ENCODE measurements around the gene CLIC2. TPM values are rescaled to one million over a fixed set of nuclear protein-coding genes. Genes with fewer than 3 reads are reported as not detected.
"Not testable (repeated sequence)": the region's sequence is repeated elsewhere in the genome, so short reads cannot be mapped to it uniquely, and the experiment has no call there.

CLIC2 gene
- 7.3 and 12.8 TPM in 2 replicates for total RNA-seq

DNA sequence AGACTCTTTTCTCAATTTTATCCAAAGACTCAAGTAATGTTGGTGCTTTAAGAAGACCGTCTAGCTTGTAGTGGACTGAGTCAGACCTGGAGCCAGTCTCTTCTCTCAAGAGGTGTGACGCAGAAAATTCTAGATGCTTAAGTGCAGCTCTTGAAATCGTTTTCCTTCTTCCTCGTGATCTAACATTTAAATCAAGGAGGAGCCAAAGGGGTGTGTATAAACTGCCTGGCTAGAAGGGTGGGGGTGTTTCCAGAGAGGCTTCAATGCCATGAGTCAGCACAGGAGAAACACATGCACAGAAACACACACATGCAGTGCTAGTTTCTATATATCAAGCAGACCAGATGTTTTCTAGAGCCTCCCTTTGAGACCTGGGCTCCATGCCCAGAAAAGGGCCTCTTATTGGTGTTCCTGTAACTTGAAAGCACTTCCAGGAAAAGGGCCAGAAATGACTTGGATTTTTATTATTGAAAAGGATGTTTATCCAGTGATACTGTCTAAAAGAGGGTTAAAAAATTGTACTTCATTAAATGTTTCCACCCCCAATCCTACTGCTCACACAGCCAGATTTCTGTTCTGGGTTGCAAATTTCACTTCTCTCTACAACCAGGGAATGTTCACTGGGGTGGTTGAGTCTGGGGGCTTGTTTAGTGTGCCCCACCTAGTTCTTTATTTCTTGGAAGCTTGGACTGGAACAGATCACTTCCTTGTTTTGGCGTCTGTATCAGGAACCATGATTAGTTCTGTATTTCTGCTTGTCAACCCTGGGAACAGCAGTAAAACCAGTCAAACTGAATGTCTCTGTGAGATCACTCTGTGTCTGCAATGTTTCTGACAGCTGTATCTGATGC lies at the start of gene CLIC2:
Gene CLIC2 (minus strand): TSS at position 129 of the 851 bp plus-strand sequence. CDS start 187 bp downstream, outside the sequence.
- DNase-seq (ENCODE audit: low read depth, low spot score) = peak; percentile 43

GRCh38 chrX:155382529-155382967 lies 48.1 kb upstream of the CLIC2 start:
- not testable (repeated sequence) for DNase-seq (ENCODE audit: low read depth, low spot score)

DNA sequence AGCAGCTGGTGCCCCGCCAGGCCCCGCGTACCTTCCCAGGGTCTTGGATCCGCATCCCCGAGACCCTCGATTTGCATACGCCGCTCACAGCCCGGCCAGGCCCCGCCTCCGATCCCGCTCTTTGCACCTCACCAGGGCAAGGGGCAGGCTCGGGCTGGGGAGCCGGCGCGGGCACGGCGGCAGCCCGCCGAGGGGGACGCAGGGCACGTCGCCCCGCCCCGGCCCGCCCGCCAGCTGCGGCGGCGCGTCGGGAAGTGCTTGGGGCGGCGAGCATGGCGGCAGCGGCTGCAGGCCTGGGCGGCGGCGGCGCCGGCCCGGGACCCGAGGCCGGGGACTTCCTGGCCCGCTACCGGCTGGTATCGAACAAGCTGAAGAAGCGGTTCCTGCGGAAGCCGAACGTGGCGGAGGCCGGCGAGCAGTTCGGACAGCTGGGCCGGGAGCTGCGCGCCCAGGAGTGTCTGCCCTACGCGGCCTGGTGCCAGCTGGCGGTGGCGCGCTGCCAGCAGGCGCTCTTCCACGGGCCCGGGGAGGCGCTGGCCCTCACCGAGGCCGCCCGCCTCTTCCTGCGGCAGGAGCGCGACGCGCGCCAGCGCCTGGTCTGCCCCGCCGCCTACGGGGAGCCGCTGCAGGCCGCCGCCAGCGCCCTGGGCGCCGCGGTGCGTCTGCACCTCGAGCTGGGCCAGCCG lies 47.6 kb upstream of the CLIC2 start, which contains the start of gene F8A2:
Gene F8A2 (plus strand): TSS at position 253 of the 686 bp plus-strand sequence. CDS start 20 bp downstream, at position 273.
- not testable (repeated sequence) for DNase-seq (ENCODE audit: low read depth, low spot score)

DNA sequence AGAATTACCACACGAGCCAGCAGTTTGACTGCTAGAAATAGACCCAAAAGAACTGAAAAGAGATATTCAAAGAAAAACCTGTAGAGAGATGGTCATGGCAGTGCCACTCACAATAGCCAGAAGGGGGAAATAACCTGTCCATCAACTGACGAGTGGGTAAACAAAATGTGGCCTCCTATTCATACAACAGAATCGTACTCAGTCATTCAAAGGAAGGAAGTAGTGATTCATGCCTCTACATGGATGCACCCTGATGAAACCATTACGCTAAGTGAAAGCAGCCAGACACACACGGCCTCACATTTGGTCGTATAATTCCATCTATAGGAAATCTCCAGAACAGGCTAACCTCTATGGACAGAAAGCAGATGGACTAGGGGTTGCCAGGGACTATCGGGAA lies 45.4 kb upstream of the CLIC2 start:
- not testable (repeated sequence) for DNase-seq (ENCODE audit: low read depth, low spot score)

- not testable (repeated sequence) for DNase-seq (ENCODE audit: low read depth, low spot score)
Observed at GRCh38 chrX:155373777-155374458, 39.5 kb upstream of the CLIC2 start.

GRCh38 chrX:155363712-155364111 lies 29.3 kb upstream of the CLIC2 start:
- DNase-seq (ENCODE audit: low read depth, low spot score) = not testable (repeated sequence)

GRCh38 chrX:155349448-155349847 lies 15.0 kb upstream of the CLIC2 start:
- DNase-seq (ENCODE audit: low read depth, low spot score) = not testable (repeated sequence)

DNA sequence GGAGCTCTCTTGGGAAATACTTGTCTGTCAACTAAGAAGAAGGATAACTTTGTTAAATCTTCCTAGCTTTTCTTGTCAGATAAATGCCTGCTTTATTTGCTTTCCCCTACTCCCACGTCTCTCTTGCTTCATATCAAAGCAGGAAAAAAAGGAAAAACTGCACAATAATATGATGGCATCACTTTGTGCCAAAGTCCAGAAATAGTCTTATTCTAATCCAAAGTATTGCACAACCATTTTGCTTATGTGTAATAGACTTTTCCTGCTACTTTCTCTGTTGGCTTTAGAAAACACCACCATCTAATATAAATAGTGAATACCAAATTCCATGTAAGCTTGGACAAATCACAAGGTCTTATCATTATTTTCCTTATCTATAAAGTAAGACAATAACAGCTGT lies 11.3 kb upstream of the CLIC2 start:
- DNase-seq (ENCODE audit: low read depth, low spot score) = not testable (repeated sequence)

- not testable (repeated sequence) for DNase-seq (ENCODE audit: low read depth, low spot score)
Observed at GRCh38 chrX:155335337-155335712, 911 bp upstream of the CLIC2 start.

DNA sequence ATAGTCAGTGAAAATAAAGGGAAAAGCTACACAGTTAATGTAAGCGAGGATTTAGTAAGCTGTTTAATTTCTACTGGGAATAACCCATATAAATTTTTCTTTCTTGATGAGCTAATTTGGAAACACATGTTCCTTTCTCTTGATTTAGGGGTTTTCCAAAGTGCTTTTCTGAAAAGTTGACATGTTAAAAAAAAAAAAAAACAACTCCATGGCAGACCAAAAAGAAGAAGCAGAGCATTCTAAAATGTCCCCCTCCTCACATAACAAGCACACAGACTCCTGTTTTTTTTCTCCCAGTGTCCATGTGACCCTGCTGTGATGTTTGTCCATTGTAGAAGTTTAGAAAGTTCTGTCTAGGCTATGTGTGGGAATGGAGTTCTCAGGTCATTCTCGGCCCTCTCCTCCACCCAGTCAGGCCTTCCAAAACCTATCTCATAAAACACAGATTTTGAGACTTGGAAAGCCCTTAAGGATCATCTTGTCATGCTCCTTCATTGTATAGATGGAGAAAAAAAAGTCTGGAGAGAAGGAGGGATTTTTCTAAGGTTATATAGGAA lies 792 bp downstream of the CLIC2 start:
- DNase-seq (ENCODE audit: low read depth, low spot score) = no peak

DNA sequence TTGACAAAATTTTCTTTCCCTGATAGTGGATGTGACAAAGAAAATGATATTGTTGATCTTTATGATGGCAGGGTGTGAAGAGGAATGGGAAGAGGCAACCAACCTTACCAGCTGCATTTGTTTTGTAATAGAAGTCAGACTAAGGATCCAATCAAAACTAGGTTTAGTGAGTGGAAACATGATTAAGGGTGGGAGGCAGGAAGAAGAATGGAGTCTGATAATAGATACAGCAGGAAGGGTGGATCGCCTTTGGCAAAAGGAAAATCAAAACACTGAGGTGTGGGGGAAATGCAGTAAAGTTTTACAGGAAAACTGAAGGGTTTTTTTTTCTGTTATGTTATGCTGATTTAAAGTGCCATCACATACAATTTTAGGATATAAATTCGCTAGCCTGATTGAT lies 3.4 kb downstream of the CLIC2 start:
- DNase-seq (ENCODE audit: low read depth, low spot score) = no peak

DNA sequence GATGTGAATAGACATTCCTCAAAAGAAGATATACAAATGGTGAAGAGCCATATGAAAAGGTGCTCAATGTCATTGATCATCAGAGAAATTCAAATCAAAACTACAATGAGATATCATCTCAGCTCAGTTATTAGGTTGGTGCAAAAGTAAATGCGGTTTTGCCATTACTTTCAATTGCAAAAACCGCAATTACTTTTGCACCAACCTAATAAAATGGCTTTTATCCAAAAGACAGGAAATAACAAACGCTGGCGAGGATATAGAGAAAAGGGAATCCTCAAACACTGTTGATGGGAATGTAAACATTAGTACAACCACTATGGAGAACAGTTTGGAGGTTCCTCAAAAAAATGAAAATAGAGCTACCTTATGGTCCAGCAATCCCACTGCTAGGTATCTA lies 5.1 kb downstream of the CLIC2 start:
- no peak for DNase-seq (ENCODE audit: low read depth, low spot score)

GRCh38 chrX:155326610-155327009 lies 7.8 kb downstream of the CLIC2 start:
- DNase-seq (ENCODE audit: low read depth, low spot score) = no peak

DNA sequence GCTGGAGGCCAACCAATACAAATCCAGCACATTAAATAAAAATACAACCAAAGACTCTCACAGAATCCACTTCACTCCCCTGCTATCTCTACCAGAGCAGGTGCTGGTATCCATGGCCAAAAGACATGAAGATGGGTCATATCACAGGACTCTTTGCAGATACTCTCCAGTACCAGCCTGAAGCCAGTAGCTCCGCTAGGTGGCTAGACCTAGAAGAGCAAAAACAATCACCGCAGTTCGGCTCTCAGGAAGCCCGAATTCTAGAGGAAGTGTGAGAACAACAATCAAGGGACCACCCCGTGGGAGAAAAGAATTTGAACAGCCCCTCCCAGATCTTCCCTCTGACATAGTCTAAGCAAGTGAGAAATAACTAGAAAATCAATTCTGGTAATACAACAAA lies 20.2 kb downstream of the CLIC2 start:
- no peak for DNase-seq (ENCODE audit: low read depth, low spot score)

GRCh38 chrX:155313766-155314165 lies 20.6 kb downstream of the CLIC2 start:
- no peak for DNase-seq (ENCODE audit: low read depth, low spot score)

DNA sequence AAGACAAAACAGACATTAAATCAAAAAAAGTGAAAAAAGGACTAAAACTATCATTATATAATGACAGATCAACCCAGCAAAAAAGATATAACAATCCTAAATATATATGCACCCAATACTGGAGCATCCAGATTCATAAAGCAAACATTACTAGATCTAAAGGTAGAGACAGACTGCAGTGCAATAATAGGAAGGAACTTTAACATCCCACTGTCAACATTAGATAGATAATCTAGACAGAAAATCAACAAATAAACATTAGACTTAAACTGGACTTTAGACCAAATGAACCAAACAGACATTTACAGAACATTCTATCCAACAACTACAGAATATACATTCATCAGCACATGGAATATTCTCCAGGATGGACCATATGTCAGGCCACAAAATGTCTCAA lies 40.6 kb downstream of the CLIC2 start:
- DNase-seq (ENCODE audit: low read depth, low spot score) = no peak

DNA sequence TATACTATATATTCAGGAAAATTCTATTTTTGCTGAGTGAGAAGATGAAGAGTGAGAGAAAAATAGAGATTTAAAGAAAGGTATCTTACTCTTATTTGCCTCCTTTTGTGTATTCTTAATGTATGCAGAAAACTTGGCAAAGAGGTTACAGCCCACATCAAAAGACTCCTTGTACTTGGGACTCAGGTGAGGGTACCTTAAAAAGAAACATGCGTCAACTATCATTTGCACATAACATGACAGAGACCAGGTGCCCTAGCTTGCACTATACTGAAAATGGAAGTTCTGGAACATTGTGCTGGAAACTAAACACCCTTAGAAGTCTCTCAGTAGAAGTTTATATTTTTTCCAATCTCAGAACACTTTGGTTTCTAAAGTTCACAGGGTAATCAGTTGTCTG lies 54.5 kb downstream of the CLIC2 start:
- DNase-seq (ENCODE audit: low read depth, low spot score) = no peak

- no peak for DNase-seq (ENCODE audit: low read depth, low spot score)
Observed at GRCh38 chrX:155270969-155271368, 63.4 kb downstream of the CLIC2 start.

DNA sequence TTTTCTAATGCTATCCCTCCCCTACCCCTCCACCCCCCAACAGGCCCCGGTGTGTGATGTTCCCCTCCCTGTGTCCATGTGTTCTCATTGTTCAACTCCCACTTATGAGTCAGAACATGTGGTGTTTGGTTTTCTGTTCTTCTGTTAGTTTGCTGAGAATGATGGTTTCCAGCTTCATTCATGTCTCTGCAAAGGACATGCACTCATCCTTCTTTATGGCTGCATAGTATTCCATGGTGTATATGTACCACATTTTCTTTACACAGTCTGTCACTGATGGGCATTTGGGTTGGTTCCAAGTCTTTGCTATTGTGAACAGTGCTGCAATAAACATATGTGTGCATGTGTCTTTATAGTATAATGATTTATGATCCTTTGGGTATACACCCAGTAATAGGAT lies 66.4 kb downstream of the CLIC2 start:
- DNase-seq (ENCODE audit: low read depth, low spot score) = not testable (repeated sequence)

GRCh38 chrX:155266439-155266838 lies 68.0 kb downstream of the CLIC2 start:
- no peak for DNase-seq (ENCODE audit: low read depth, low spot score)

DNA sequence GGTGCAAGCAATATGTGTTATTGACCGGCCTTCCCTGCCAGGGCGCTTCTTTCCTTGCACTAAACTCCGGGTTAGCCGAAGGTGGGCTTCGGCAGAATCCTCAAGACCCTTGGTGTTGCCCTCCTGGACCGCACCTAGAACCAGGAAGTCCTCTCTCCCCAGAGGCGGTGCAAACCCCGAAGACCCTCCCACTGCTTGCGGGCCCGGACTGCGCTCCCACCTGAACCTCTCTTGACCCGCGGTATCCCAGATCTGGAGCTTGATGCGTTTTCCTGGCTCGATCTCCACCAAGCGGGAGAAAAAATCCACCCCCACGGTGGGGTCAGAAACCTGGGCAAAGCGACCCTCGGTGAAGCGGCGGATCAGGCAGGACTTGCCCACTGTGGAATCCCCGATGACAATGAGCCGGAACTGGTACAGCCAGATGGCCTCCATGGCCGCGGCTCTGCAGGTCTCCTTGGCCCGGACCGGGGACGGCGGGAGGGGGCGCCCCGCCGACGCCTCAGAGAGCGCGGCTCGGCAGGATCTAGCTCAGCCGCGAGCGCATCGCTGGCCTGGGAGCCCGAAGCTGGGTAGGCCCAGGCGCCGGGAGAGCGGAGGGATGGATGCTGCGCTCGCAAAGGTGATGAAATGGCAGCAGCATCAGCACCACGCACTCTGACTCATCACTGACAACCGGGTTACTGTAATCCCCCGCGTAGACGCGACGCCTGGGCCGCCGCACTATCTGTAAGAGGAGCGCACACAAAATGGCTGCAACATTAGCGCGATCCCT lies 70.4 kb downstream of the CLIC2 start, which contains the start of gene RAB39B:
Gene RAB39B (minus strand): TSS at position 638 of the 775 bp plus-strand sequence. CDS start 203 bp downstream, at position 435.
- DNase-seq (ENCODE audit: low read depth, low spot score) = no peak
